Superior temporal gyrus (tissue), 1 donor: Measurements from ENCODE around the gene AGAP1.

Experiments
- DNase-seq: peaks from one replicate; pipeline ENCODE4 v3.0.0-alpha.2; 2016; ENCODE audit errors: extremely low spot score

The AGAP1 gene

GRCh38 chr2:235489897-235490296 lies 3.9 kb upstream of the AGAP1 start:
- DNase-seq, result no peak

GRCh38 chr2:235492850-235493344 lies 946 bp upstream of the AGAP1 start:
- no peak for DNase-seq

DNA sequence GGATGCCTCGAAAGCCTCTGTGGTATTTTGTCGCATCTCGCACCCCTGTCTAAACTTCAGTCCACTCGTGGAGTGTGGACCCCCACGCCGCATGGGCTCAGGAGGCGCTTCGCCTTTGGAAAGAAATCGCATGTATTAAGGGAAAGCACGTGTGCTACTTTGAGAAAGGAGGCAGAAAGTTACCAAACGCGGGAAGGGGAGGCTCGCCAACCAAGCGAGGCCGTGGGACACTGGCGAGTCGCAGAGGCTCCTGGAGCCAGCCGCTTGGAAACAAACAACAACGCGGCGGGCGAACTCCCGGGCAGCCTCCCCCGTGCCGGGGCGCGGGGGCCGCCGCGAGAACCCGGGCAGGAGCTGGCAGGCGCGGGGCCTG lies 455 bp upstream of the AGAP1 start:
- peak; percentile 61 for DNase-seq

- DNase-seq, result peak; percentile 33
Observed at GRCh38 chr2:235494716-235495372, 1.0 kb downstream of the AGAP1 start.

GRCh38 chr2:235495373-235496238 lies 1.8 kb downstream of the AGAP1 start:
- peak; percentile 39 for DNase-seq

DNA sequence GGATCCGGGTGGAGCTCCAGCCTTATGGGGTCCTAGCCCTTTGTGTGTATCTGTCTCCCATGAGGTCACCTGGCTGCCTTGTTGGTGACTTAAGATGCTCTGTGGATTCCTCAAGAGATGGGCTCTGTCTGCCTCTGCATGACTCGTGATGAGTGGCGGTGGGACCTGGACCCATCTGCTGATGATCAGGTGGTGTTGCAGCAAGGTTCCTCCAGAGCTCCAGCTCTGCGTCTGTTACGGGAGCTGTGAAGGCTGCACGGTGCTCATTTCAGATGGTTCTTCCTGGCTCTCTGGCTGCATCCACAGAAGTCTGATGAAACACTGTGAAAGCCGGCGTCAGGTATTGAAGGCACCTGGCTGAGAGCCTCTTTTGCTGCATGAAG lies 2.4 kb downstream of the AGAP1 start:
- DNase-seq, result peak; percentile 51

- peak; percentile 71 for DNase-seq
Observed at GRCh38 chr2:235497096-235497495, 3.3 kb downstream of the AGAP1 start.

DNA sequence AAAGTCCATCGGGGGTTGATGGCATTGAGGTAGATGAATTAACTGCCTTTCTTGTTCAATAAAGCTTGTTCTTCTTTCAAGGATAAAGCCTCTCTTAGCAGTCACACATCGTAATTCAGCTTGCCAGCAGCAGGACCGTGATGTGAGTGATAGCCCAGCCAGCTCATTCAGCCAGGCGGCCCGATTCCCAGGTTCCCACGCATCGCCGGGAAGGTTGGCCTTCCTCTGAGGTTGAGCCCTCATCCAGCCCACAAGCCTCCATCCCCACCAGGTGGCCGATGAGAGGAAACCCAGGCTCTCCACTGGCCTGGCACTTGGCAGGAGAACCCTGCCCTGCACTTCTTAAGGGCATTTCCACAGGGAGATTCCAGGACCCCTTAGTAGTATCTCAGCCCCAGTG lies 4.7 kb downstream of the AGAP1 start:
- no peak for DNase-seq

GRCh38 chr2:235498946-235499812 lies 5.3 kb downstream of the AGAP1 start:
- DNase-seq, result no peak

GRCh38 chr2:235500110-235500760 lies 6.4 kb downstream of the AGAP1 start:
- no peak for DNase-seq

DNA sequence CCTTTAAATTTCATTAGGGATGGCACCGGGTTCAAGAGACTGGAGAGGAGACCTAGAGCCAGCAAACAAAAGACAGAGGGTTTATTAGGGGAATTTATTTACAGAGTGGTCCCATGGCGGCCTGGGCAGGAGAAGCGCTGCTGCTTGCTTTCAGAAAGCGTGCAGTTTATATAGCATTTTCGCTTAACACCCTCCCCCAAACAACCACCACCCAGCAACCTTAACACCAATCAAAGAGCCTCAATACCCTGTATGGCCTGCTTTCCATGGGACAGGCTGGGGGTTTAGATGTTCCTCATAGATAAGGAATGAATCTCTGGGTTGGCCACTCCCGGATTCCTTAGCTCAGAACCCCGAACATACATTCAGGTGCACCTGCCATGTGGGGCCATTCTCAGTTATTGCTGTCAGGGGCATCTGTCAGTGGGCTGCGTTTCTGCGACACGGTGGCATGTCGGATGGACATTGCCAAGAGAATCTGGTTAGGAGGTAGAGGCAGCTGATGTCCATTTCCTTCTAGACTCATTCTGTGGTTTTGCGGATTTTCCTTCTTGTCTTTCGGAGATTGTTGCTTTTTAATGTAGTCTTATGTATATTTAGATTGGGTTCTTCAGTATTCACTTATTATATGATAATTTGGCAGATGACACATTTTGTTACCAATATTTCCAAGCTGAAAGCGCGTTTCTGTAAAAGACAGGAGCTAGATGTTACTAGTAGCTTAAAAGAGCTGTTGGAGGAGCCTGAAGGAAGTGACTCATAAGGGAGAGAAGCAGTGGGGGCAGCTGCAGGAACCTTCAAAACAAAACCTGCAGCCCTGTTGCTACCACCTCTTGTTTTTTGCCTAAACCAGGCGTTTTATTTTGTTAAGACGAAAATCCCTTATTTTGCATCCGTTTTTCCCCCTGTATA lies 7.2 kb downstream of the AGAP1 start:
- DNase-seq, result peak; percentile 34

GRCh38 chr2:235501673-235502031 lies 7.8 kb downstream of the AGAP1 start:
- no peak for DNase-seq

- no peak for DNase-seq
Observed at GRCh38 chr2:235502336-235502735, 8.5 kb downstream of the AGAP1 start.

DNA sequence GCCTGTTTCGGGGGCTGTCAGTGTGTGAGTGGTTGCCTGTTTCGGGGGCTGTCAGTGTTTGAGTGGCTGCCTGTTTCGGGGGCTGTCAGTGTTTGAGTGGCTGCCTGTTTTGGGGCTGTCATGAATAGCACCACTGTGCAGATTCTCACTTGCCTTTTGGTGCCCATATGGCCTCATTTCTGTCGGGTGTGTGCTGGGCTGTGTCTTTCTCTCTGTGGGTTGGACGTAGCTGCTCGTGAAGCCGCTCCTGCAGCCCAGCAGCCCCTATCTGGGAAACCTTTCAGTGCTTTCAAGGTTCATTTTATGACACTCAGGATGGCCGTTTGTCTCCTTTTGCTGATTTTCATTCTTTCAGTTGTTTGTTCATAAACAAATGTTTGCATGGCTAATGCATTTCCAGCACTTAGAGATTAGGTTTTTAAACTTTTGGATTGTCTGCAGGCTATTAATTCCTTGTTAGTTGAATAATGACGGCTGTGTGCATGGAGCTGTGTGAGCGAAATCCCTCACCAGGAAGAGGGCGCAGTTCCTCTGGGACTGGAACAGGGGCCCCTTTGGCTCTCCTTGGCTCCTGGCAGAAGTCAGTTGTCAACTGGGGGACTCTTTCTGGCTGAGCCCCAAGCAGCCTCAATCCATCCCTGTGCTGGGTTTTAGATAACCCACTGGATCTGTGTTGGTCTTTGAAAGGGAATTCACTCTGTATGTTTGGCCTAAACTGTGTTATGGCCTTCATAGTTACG lies 10.8 kb downstream of the AGAP1 start:
- peak; percentile 73 for DNase-seq

DNA sequence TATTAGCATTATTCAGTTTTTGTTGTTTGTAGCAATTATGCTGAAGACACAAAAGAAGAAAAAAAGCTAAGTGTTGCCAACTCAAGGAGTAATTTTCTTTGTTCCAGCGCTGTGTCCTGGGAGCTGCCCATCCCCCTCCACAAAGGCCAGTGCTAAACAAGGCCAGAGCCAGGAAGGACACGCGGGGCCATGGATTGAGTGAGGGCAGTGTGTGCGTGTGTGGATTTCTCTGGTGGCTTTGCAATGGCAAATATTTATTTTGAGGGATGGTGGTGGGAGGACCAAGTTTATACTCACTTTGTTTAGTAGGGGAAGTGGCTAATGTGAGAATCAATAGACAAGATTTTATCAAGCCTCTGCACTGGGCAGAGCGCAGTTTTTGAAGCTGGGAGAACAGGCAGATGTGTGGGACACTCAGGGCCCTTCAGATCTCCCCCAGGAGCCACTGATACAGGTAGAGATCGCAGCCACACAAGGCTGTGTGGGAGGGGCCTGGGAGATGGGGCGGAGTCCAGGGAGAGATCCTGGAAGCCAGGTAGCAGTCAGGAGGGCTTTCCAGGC lies 11.4 kb downstream of the AGAP1 start:
- peak; percentile 59 for DNase-seq

- no peak for DNase-seq
Observed at GRCh38 chr2:235506291-235506996, 12.6 kb downstream of the AGAP1 start.

GRCh38 chr2:235506997-235507615 lies 13.3 kb downstream of the AGAP1 start:
- no peak for DNase-seq

DNA sequence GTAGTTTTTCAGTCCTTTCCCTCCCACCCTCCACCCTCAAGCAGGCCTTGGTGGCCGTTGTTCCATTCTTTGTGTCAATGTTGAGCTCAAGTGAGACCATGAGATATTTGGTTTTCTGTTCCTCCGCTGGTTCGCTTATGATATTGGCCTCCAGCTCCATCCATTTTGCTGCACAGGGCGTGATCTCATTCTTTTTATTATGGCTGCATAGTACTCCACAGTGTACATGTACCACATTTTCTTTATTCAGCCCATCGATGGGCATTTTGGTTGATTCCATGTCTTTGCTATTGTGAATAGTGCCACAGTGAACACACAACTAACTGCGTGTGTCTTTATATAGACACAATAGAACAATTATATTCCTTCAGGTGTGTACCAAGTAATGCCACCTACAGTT lies 14.1 kb downstream of the AGAP1 start:
- no peak for DNase-seq
